ENCODE measurements around the gene MPRIP.

DNA sequence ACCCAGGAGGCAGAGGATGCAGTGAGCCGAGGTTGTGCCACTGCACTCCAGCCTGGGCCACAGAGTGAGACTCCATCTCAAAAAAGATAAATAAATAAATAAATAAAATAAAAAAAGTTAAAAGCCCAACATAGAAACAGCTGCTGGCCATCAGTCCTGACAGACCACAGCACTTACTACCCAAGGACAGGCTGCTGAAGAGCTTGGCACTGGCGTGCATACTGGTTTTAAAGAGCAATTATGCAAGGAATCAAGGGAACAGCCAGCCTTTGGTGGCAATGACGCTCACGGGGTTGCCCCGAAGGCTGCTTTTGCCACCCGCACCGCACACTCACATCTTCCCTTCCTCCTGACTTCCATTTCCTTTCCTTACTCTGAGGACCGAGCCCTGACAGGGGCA lies 159.7 kb downstream of the MPRIP start:
- TF ChIP-seq, protein P1, sequence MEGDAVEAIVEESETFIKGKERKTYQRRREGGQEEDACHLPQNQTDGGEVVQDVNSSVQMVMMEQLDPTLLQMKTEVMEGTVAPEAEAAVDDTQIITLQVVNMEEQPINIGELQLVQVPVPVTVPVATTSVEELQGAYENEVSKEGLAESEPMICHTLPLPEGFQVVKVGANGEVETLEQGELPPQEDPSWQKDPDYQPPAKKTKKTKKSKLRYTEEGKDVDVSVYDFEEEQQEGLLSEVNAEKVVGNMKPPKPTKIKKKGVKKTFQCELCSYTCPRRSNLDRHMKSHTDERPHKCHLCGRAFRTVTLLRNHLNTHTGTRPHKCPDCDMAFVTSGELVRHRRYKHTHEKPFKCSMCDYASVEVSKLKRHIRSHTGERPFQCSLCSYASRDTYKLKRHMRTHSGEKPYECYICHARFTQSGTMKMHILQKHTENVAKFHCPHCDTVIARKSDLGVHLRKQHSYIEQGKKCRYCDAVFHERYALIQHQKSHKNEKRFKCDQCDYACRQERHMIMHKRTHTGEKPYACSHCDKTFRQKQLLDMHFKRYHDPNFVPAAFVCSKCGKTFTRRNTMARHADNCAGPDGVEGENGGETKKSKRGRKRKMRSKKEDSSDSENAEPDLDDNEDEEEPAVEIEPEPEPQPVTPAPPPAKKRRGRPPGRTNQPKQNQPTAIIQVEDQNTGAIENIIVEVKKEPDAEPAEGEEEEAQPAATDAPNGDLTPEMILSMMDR (conservative IDR thresholded peaks at IDR 0.05; ENCODE audit: low read depth, low read length), result no peak
- no peak for TF ChIP-seq EZH2phosphoT487 (IDR thresholded peaks at IDR 0.05; ENCODE audit: borderline replicate concordance, low read length)
